Vagina (tissue), 2 donors: ENCODE results near the gene MEIS1.

Source experiments
- POLR2A ChIP-seq, 2 donors: fragments of 450-650 bp; IDR thresholded peaks; one replicate each; pipeline ENCODE4 v1.6.1; 2017; ENCODE audit warnings: antibody characterized with exemption in 2 of 2, mild to moderate bottlenecking in 2 of 2, moderate library complexity in 2 of 2
- POLR2AphosphoS5 ChIP-seq, 2 donors: sonication (generic); formaldehyde crosslinking; IDR thresholded peaks; one replicate each; pipeline ENCODE4 v1.9.0; 2017; ENCODE audit warnings: antibody characterized with exemption in 2 of 2, mild to moderate bottlenecking in 2 of 2, low read depth in 1 of 2; ENCODE audit not compliant: insufficient read depth in 1 of 2
- TF ChIP-seq, protein P1 (sequence below), 3 experiments: fragments of 450-650 bp in 2 of 3; fragments of 200-600 bp in 1 of 3; sonication (generic) in 1 of 3; IDR thresholded peaks; one replicate each; pipeline ENCODE4 v1.5.1; 2017 to 2019; ENCODE audit warnings: antibody characterized with exemption in 3 of 3, mild to moderate bottlenecking in 2 of 3, moderate library complexity in 2 of 3

DNA sequence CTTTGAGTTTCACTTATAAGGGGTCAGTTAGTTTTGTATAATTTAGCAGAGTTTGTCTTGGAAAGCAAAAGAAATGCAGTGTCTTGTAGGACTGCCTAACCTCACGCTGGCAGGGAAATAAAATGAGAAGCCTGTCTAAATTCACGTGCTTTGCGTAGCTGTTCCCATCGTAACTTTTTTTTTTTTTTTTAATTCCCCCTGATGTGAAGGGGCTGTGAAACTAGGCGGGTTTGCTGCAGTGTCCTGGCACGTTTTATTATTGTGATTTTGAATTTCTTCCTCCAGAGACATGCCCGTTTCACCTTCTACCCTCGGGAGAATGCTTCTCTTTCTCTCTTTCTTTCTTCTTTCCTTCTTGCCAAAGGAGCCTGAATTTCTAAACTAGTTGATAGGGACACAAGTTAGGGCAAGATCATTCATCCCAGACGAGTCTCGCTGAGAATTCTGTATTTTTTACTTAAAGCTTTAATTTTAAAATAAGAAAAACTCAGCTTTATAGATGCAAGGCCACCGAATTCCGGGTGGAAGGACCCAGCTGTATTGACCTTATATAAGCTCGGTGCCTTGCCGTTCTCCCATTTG is 2.3 kb downstream of the MEIS1 start:
- TF ChIP-seq, protein P1, sequence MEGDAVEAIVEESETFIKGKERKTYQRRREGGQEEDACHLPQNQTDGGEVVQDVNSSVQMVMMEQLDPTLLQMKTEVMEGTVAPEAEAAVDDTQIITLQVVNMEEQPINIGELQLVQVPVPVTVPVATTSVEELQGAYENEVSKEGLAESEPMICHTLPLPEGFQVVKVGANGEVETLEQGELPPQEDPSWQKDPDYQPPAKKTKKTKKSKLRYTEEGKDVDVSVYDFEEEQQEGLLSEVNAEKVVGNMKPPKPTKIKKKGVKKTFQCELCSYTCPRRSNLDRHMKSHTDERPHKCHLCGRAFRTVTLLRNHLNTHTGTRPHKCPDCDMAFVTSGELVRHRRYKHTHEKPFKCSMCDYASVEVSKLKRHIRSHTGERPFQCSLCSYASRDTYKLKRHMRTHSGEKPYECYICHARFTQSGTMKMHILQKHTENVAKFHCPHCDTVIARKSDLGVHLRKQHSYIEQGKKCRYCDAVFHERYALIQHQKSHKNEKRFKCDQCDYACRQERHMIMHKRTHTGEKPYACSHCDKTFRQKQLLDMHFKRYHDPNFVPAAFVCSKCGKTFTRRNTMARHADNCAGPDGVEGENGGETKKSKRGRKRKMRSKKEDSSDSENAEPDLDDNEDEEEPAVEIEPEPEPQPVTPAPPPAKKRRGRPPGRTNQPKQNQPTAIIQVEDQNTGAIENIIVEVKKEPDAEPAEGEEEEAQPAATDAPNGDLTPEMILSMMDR (IDR thresholded peaks at IDR 0.05): no peak
- TF ChIP-seq POLR2A (IDR thresholded peaks at IDR 0.05) (no peak), POLR2AphosphoS5 (IDR thresholded peaks at IDR 0.05; ENCODE audit: insufficient read depth in 1 of 2, low read depth in 1 of 2) (no peak)
